ENCODE measurements around the gene PSMB1. TPM values are rescaled to one million over a fixed set of nuclear protein-coding genes. Genes with fewer than 3 reads are reported as not detected.
"Not testable (repeated sequence)": the region's sequence is repeated elsewhere in the genome, so short reads cannot be mapped to it uniquely, and the experiment has no call there.

The PSMB1 gene
- total RNA-seq, 1 donor from 2014 or later = 141 TPM

- TF ChIP-seq, protein P1, sequence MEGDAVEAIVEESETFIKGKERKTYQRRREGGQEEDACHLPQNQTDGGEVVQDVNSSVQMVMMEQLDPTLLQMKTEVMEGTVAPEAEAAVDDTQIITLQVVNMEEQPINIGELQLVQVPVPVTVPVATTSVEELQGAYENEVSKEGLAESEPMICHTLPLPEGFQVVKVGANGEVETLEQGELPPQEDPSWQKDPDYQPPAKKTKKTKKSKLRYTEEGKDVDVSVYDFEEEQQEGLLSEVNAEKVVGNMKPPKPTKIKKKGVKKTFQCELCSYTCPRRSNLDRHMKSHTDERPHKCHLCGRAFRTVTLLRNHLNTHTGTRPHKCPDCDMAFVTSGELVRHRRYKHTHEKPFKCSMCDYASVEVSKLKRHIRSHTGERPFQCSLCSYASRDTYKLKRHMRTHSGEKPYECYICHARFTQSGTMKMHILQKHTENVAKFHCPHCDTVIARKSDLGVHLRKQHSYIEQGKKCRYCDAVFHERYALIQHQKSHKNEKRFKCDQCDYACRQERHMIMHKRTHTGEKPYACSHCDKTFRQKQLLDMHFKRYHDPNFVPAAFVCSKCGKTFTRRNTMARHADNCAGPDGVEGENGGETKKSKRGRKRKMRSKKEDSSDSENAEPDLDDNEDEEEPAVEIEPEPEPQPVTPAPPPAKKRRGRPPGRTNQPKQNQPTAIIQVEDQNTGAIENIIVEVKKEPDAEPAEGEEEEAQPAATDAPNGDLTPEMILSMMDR (IDR thresholded peaks at IDR 0.05; ENCODE audit: borderline replicate concordance) = no peak
- intact Hi-C loops (cut with micrococcal nuclease) = no loop called here
- DNase-seq = no peak
- Histone ChIP-seq H3K9me3 (replicated peaks) (peaks cover 6% of the 10 kb centered on the region), H3K36me3 (no peaks in the 10 kb centered on the region), H3K27me3 (ENCODE audit: low read depth) (no peaks in the 10 kb centered on the region), H3K27ac (replicated peaks) (no peak overlapping the region), H3K4me3 (no peak overlapping the region), H3K4me1 (no peaks in the 10 kb centered on the region)
These were observed 40.9 kb downstream of the PSMB1 start for GRCh38 chr6:170512249-170512648.

DNA sequence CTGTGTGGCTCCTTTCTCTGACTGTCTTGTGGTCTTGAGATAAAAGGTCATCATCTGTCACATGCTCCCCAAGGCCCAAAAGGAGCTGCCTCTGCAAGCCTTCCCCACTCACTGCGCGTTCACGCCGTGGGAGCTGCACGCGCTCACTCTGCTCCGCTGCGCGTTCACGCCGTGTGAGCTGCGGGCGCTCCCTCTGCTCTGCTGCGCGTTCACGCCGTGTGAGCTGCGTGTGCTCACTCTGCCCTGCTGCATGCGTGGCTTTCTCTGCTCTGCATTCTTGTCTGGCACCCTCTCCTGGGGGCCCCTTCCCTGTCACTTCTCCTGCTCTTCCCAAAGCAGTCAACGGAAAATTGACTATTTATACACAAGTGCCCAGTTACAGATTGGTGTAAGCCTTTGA, 42.5 kb downstream of the PSMB1 start:
- no peaks in the 10 kb centered on the region for H3K27me3 ChIP-seq (ENCODE audit: low read depth)
- H3K36me3 ChIP-seq = no peaks in the 10 kb centered on the region
- intact Hi-C loops (cut with micrococcal nuclease) = no loop called here

GRCh38 chr6:170509723-170510018, 43.4 kb downstream of the PSMB1 start:
- Histone ChIP-seq H3K27me3 (ENCODE audit: low read depth) (peaks cover 6% of the 10 kb centered on the region), H3K9me3 (replicated peaks) (no peaks in the 10 kb centered on the region), H3K27ac (replicated peaks) (no peak overlapping the region), H3K36me3 (no peaks in the 10 kb centered on the region), H3K4me1 (peaks cover 5% of the 10 kb centered on the region), H3K4me3 (no peak overlapping the region)
- TF ChIP-seq, protein P1 (IDR thresholded peaks at IDR 0.05; ENCODE audit: borderline replicate concordance) = no peak
- intact Hi-C loops (cut with micrococcal nuclease) = no loop called here
- DNase-seq = no peak

More for the DNA sequence above, 42.5 kb downstream of the PSMB1 start:
- Histone ChIP-seq H3K4me1 (no peaks in the 10 kb centered on the region), H3K4me3 (no peak overlapping the region), H3K27ac (replicated peaks) (no peak overlapping the region), H3K9me3 (replicated peaks) (no peaks in the 10 kb centered on the region)
- no peak for DNase-seq
- TF ChIP-seq, protein P1 (IDR thresholded peaks at IDR 0.05; ENCODE audit: borderline replicate concordance) = no peak

GRCh38 chr6:170508892-170509722, 44.0 kb downstream of the PSMB1 start:
- intact Hi-C loops (cut with micrococcal nuclease); H3K9me3 ChIP-seq (replicated peaks); H3K36me3 ChIP-seq; H3K27me3 ChIP-seq (ENCODE audit: low read depth); H3K4me1 ChIP-seq; DNase-seq; H3K27ac ChIP-seq (replicated peaks); H3K4me3 ChIP-seq: not testable (repeated sequence)

- H3K4me3 ChIP-seq; H3K27ac ChIP-seq (replicated peaks); H3K36me3 ChIP-seq; DNase-seq; H3K4me1 ChIP-seq; intact Hi-C loops (cut with micrococcal nuclease); H3K9me3 ChIP-seq (replicated peaks); H3K27me3 ChIP-seq (ENCODE audit: low read depth): not testable (repeated sequence)
These were observed 44.8 kb downstream of the PSMB1 start for GRCh38 chr6:170508275-170508674.

- H3K9me3 ChIP-seq (replicated peaks); H3K4me1 ChIP-seq; H3K36me3 ChIP-seq; H3K4me3 ChIP-seq; DNase-seq; intact Hi-C loops (cut with micrococcal nuclease); H3K27me3 ChIP-seq (ENCODE audit: low read depth); H3K27ac ChIP-seq (replicated peaks): not testable (repeated sequence)
These were observed 45.4 kb downstream of the PSMB1 start for GRCh38 chr6:170507728-170508127.

GRCh38 chr6:170506446-170506845, 46.7 kb downstream of the PSMB1 start:
- Histone ChIP-seq H3K4me3 (no peak overlapping the region), H3K27me3 (ENCODE audit: low read depth) (peaks cover 6% of the 10 kb centered on the region), H3K9me3 (replicated peaks) (no peaks in the 10 kb centered on the region), H3K4me1 (peaks cover 5% of the 10 kb centered on the region), H3K27ac (replicated peaks) (no peak overlapping the region), H3K36me3 (no peaks in the 10 kb centered on the region)
- TF ChIP-seq, protein P1 (IDR thresholded peaks at IDR 0.05; ENCODE audit: borderline replicate concordance) = no peak
- intact Hi-C loops (cut with micrococcal nuclease) = no loop called here
- no peak for DNase-seq

Measured in left ventricle myocardium inferior (tissue), 1 donor.